Measurements from ENCODE around the gene ATPAF1.

DNA sequence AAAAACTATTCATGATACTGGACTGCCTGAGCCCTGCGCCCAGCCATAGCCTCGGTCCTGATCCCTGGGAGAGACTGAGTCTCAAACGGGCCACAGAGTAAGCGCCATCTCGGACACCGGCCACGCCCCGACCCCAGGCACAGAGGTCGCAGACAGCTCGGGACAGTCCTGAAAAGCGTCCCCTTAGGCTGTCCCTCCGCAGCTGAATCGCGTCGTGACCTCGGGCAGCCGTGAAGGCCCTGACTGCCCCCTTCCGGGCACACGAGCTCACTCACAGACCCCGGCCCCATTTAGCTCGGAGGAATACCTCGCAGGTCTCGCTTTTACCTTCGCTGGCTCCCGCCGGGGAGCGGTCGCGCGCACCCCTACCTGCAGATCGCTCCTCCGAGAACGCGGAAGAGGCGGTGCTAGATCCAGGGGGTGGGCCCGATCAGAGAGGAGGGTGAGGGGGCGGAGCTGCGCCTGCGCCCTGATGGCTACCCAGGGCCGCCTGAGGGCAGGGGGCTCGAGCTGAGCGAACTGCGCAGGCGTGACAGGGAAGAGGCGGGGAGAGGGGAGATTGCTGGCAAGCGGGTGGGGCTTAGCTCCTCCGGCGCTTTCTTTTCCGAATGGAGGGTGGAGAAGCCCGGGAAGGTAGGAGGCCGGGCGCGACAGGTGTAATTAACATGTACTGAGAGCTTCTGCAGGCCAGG is 64.2 kb downstream of the ATPAF1 start, which contains the start of gene MKNK1:
- peak; percentile 78 for TF ChIP-seq POLR2A (IDR thresholded peaks at IDR 0.05; ENCODE audit: low read depth, low read length)
- TF ChIP-seq POLR2AphosphoS5 (IDR thresholded peaks at IDR 0.05; ENCODE audit: low read depth, low read length), result peak; percentile 79

Measured in GM12891 (cell line).